Left ventricle myocardium inferior (tissue), 1 donor: ENCODE data around the gene RNF19B. TPM values are rescaled to one million over a fixed set of nuclear protein-coding genes. Genes with fewer than 3 reads are reported as not detected.

Experiments
- DNase-seq: peaks from one replicate; pipeline ENCODE4 v3.0.0-alpha.2; 2020
- H3K27ac ChIP-seq: fragments of 200-600 bp; replicated peaks from 2 replicates; pipeline ENCODE4 v1.8.0; 2021
- H3K27me3 ChIP-seq: fragments of 200-600 bp; 2 replicates; pipeline ENCODE4 v1.8.0; 2021; ENCODE audit warnings: low read depth
- H3K36me3 ChIP-seq: fragments of 200-600 bp; 2 replicates; pipeline ENCODE4 v1.8.0; 2021
- H3K4me1 ChIP-seq: fragments of 200-600 bp; 2 replicates; pipeline ENCODE4 v1.8.0; 2021
- H3K4me3 ChIP-seq: fragments of 200-600 bp; 2 replicates; pipeline ENCODE4 v1.8.0; 2021; ENCODE audit warnings: mild to moderate bottlenecking, moderate library complexity
- H3K9me3 ChIP-seq: fragments of 200-600 bp; replicated peaks from 2 replicates; pipeline ENCODE4 v1.8.0; 2021
- intact Hi-C: fragments of 100-400 bp; cut with micrococcal nuclease; formaldehyde crosslinking; loops from one replicate; pipeline ENCODE4 v1.11.0; 2022
- total RNA-seq: library from RNA; stranded (reverse); fragmentation: NEBNext Ultra II Directional; extraction: Animal tissue kit (Norgen Biotek cat#: 25700); gene quantifications from one replicate; pipeline ENCODE4 v1.2.1, GENCODE V29; 2021
- TF ChIP-seq, protein P1 (sequence below): fragments of 200-600 bp; IDR thresholded peaks from 2 replicates; pipeline ENCODE4 v1.8.0; 2021; ENCODE audit warnings: antibody characterized with exemption, mild to moderate bottlenecking, borderline replicate concordance
- donor health status: DM: no; HTN: yes; CAD: no; lungs with severe emphysema.

RNF19B gene
- total RNA-seq, 1 donor from 2014 or later, result 15.4 TPM

DNA sequence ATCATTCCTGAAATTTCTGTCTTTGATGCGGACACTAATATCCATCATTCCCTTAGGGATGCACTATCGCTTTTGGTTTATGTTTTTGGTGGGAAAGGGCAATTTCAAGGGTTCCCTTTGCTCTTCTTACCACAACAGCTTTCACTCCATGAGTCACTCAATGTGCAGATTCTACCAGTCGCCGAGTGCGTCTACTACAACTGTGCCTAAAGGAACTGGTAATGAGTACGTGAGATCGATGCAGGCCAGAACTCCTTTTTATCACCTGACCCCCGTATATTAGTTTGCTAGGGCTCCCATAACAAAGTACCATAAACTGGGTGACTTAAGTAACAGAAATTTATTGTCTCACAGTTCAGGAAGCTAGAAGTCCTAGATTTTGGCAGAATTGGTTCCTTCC lies 35.9 kb downstream of the RNF19B start:
- Histone ChIP-seq H3K9me3 (no peaks in the 10 kb centered on the region), H3K27ac (no peak overlapping the region), H3K27me3 (peaks cover 17% of the 10 kb centered on the region), H3K36me3 (no peaks in the 10 kb centered on the region), H3K4me3 (no peak overlapping the region), H3K4me1 (peaks cover 22% of the 10 kb centered on the region)
- intact Hi-C loops, result no loop called here
- no peak for DNase-seq
- TF ChIP-seq, protein P1, sequence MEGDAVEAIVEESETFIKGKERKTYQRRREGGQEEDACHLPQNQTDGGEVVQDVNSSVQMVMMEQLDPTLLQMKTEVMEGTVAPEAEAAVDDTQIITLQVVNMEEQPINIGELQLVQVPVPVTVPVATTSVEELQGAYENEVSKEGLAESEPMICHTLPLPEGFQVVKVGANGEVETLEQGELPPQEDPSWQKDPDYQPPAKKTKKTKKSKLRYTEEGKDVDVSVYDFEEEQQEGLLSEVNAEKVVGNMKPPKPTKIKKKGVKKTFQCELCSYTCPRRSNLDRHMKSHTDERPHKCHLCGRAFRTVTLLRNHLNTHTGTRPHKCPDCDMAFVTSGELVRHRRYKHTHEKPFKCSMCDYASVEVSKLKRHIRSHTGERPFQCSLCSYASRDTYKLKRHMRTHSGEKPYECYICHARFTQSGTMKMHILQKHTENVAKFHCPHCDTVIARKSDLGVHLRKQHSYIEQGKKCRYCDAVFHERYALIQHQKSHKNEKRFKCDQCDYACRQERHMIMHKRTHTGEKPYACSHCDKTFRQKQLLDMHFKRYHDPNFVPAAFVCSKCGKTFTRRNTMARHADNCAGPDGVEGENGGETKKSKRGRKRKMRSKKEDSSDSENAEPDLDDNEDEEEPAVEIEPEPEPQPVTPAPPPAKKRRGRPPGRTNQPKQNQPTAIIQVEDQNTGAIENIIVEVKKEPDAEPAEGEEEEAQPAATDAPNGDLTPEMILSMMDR, result no peak

- TF ChIP-seq, protein P1, result no peak
- Histone ChIP-seq H3K36me3 (no peaks in the 10 kb centered on the region), H3K4me1 (peaks cover 18% of the 10 kb centered on the region), H3K9me3 (no peaks in the 10 kb centered on the region), H3K4me3 (no peak overlapping the region), H3K27me3 (peaks cover 22% of the 10 kb centered on the region), H3K27ac (no peak overlapping the region)
- no peak for DNase-seq
- intact Hi-C loops, result no loop called here
These were observed 36.3 kb downstream of the RNF19B start for GRCh38 chr1:32928285-32928684.

GRCh38 chr1:32927441-32927840 lies 37.2 kb downstream of the RNF19B start:
- Histone ChIP-seq H3K27ac (no peak overlapping the region), H3K4me1 (peaks cover 16% of the 10 kb centered on the region), H3K27me3 (peaks cover 28% of the 10 kb centered on the region), H3K4me3 (no peak overlapping the region), H3K36me3 (no peaks in the 10 kb centered on the region), H3K9me3 (no peaks in the 10 kb centered on the region)
- DNase-seq, result no peak
- intact Hi-C loops, result no loop called here
- TF ChIP-seq, protein P1, result no peak

DNA sequence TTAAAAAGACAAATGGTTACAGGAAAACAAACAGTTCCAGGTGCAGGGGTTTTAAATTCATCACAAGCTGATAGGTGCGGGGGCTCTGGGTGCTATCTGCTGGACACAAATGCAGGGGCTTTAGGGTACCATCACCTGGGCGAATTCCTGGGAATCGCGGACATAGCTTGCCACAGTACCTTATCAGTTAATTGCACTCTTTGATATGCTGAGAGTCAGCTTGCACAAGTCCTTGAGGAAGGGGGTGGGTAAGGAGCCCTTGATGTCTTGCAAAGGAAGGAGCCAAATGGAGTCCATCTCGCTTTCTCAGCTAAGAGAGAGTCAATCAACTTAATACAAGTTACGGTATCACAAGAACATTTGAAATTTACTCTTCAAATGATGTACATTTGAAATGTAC lies 38.0 kb downstream of the RNF19B start:
- TF ChIP-seq, protein P1, result no peak
- peaks cover 16% of the 10 kb centered on the region for H3K4me1 ChIP-seq
- intact Hi-C loops, result no loop called here
- H3K9me3 ChIP-seq, result no peaks in the 10 kb centered on the region
- peaks cover 29% of the 10 kb centered on the region for H3K27me3 ChIP-seq
- no peaks in the 10 kb centered on the region for H3K36me3 ChIP-seq
- DNase-seq, result no peak
- H3K27ac ChIP-seq, result no peak overlapping the region
- no peak overlapping the region for H3K4me3 ChIP-seq

DNA sequence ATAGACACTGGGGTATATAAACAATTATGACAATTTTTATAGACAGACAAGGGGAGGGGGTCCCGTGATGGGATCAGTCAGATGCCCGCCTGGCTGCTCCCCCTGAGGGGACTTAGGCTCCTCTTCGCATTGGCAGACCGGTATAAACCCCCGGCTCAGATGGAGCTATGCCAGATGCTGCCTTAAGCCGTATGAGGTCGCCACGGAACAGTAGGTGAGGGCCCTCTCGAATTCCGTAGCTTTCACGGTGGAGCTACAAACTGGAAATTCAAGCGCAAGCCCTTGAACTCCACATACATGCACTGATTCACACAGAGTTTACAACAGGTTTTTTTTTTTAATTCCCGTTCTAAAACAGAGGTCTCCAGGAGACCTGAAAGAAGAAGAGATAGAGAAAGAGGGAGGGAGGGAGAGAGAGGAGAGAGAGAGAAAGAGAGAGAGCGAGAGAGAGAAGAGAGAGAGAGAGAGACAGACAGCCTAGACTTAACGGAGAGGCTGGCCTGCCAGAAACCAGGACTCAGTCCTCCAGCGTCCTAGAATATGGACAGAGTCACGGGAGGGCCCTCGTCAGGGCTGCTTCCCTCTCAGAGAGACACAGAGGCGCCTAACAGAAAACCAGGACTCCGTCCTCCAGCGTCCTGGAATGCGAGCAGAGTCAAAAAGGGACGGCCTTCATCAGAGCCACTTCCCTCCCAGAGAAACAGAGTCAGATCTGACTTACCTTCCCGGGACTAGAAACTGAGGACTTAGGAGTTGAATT lies 39.0 kb downstream of the RNF19B start:
- H3K4me1 ChIP-seq, result peaks cover 21% of the 10 kb centered on the region
- no peak overlapping the region for H3K27ac ChIP-seq
- no peak for DNase-seq
- H3K4me3 ChIP-seq, result peak overlapping the region; percentile 48
- intact Hi-C loops, result no loop called here
- TF ChIP-seq, protein P1, result no peak
- H3K36me3 ChIP-seq, result no peaks in the 10 kb centered on the region
- peaks cover 29% of the 10 kb centered on the region for H3K27me3 ChIP-seq
- H3K9me3 ChIP-seq, result no peaks in the 10 kb centered on the region
